HUDEP-2 (cell line): ENCODE data around the gene WDR18.

Experiments
- DNase-seq, 76 experiments: peaks; one replicate each; lab custom pipeline; 2025; ENCODE audit not compliant: unreplicated experiment in 76 of 76; lab: John Stamatoyannopoulos, UW

Gene WDR18, protein sequence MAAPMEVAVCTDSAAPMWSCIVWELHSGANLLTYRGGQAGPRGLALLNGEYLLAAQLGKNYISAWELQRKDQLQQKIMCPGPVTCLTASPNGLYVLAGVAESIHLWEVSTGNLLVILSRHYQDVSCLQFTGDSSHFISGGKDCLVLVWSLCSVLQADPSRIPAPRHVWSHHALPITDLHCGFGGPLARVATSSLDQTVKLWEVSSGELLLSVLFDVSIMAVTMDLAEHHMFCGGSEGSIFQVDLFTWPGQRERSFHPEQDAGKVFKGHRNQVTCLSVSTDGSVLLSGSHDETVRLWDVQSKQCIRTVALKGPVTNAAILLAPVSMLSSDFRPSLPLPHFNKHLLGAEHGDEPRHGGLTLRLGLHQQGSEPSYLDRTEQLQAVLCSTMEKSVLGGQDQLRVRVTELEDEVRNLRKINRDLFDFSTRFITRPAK

GRCh38 chr19:984165-984967, at the start of gene WDR18:
TSS of gene WDR18 (plus strand) at chr19:984345. CDS start at chr19:984354, 9 bp downstream.
- peak in 70 of 76 experiments; percentile 51 to 96 (median 89) for DNase-seq

GRCh38 chr19:934865-935479, 49.2 kb upstream of the WDR18 start:
- DNase-seq = peak in 59 of 76 experiments; percentile 24 to 73 (median 54)

- no peak for DNase-seq
Observed at GRCh38 chr19:936175-936546, 48.0 kb upstream of the WDR18 start.

DNA sequence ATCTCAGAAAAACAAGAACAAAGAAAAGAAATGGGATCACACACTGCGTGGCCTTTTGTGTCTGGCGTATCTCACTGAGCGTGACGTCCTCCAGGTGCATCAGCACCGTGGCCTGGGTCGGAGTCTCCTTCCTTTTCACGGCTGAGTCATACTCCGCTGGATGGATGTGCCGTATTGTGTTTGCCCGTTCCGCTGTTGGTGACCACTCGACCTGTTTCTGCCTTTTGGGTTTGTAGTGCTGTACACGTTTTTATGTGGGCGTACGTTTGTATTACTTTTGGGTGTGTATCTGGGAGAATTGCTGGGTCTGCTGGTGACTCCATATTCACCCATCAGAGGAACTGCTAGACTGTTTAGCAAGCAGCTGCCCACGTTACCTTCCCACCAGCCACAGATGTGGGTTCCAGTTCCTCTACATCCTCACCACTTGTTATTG, 46.9 kb upstream of the WDR18 start:
- DNase-seq = no peak

DNA sequence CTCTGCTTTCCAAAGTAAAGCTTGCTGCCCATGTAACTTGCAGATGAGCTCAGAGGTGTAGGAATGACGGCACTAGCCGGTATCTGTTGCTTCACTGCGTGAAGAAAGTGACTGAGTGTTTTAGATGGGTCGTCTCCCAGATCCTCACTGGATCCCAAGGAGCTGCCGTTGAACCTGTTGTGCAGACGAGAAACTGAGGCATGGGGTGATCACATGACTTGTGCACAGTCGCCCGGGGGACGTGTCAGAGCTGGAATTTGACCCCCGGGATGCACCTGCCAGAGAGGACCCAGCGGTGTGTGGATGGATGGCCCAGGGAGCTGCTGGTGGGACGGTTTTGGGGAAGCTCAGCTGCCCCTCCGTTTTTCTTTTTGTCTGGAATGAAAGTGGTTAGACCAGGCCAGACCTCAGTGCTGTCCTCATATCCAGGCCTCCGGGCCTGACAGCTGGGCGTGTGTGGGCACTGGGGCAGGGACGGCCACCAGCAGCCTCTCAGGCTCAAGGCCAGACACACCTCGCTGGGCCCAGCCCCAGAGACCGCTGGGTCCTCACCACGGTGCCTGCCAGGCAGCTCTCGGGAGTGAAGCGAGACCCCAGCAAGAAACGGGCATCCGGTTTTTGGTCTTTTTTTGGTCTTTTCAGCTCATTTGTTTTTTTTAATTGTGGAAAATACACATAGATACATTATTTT, 45.8 kb upstream of the WDR18 start:
- DNase-seq = no peak

DNA sequence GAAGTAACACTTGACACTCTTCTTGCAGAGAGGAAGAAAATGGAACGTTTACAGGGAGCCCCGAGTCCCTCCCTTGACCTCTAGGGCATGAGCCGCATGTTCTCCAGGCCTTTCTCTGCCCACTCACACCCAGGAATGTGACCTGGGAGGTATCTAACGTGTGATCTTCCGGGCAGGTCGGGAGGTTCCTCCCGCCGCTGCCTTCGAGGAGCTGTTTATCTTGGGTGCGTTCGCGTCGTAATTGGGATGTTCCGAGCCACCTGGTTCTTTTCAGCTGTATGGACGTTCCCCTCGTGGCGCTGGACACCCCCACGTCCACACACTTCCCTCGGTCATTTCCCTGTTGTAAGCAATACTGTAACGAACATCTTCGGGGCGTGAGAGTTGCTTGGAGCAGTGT, 44.7 kb upstream of the WDR18 start:
- no peak for DNase-seq

DNA sequence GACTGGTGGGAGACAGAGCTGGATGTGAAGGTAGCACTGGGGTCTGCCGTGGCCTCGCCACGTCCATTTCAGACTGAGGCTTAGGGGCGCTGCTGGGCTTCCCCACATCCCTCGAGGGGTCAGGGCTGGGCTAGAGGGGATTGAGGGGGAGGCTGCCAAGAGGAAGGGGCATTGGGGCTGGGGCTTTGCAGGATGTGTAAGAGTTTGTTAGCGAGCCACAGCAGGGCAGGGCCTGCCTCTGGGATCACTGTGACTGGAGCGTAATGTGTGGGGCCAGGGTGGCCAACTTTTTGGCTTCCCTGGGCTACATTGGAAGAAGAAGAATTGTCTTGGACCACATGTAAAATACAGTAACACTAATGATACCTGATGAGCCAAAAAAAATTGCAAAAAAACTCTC, 44.2 kb upstream of the WDR18 start:
- no peak for DNase-seq

- peak in 74 of 76 experiments; percentile 57 to 98 (median 94) for DNase-seq
Observed at GRCh38 chr19:940591-941291, 43.4 kb upstream of the WDR18 start.

GRCh38 chr19:941292-942132, 42.6 kb upstream of the WDR18 start:
- DNase-seq = peak in 1 of 76 experiments; percentile 46

- no peak for DNase-seq
Observed at GRCh38 chr19:942133-942645, 42.0 kb upstream of the WDR18 start.

DNA sequence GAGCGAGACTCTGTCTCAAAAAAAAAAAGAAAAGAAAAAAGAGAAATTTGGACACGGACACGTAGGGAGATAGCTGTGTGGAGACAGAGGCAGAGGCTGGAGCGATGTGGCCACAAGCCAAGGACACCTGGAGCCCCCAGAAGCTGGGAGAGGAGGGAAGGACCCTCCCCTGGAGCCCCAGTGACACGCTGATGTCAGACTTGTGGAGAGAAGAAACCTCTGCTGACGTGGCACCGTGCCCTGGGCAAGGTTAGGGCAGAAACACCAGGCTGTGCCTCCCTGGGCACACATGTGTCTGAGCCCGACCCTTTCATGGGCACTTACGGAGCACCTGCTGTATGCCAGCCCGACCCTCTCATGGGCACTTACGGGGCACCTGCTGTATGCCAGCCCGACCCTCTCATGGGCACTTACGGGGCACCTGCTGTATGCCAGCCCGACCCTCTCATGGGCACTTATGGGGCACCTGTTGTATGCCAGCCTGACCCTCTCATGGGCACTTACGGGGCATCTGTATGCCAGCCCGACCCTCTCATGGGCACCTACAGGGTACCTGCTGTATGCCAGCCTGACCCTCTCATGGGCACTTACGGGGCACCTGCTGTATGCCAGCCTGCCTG, 40.5 kb upstream of the WDR18 start:
- DNase-seq = no peak

- DNase-seq = peak in 75 of 76 experiments; percentile 76 to 99 (median 98)
Observed at GRCh38 chr19:944171-944567, 40.0 kb upstream of the WDR18 start.

DNA sequence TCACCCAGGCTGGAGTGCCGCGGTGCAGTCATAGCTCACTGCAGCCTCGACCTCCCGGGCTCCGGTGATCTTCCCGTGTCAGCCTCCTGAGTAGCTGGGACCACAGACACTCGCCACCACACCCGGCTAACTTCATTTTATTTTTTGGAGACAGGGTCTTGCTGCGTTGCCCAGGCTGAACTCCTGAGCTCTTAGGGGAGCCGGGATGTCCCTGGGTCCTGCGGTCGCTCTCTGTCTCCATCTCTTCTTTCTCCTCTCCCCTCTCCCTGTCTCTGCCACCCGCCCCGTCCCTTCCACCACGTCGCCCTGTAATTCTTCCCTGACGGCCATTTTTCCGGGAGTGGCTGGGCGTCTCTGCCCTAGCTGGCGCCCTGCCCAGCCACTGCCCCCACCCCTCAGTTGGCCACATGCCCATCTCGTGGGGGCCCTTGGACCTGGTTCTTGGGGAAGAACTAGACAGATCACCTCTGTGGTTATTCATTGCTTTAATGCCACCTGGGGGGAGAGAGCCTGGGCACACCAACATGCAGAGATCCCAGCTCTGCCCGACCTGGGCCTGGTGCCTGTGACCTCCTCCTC, 39.4 kb upstream of the WDR18 start:
- peak in 14 of 76 experiments; percentile 11 to 62 (median 18) for DNase-seq

GRCh38 chr19:945401-946252, 38.5 kb upstream of the WDR18 start:
- DNase-seq = no peak

GRCh38 chr19:947090-947706, 36.9 kb upstream of the WDR18 start:
- DNase-seq = no peak

DNA sequence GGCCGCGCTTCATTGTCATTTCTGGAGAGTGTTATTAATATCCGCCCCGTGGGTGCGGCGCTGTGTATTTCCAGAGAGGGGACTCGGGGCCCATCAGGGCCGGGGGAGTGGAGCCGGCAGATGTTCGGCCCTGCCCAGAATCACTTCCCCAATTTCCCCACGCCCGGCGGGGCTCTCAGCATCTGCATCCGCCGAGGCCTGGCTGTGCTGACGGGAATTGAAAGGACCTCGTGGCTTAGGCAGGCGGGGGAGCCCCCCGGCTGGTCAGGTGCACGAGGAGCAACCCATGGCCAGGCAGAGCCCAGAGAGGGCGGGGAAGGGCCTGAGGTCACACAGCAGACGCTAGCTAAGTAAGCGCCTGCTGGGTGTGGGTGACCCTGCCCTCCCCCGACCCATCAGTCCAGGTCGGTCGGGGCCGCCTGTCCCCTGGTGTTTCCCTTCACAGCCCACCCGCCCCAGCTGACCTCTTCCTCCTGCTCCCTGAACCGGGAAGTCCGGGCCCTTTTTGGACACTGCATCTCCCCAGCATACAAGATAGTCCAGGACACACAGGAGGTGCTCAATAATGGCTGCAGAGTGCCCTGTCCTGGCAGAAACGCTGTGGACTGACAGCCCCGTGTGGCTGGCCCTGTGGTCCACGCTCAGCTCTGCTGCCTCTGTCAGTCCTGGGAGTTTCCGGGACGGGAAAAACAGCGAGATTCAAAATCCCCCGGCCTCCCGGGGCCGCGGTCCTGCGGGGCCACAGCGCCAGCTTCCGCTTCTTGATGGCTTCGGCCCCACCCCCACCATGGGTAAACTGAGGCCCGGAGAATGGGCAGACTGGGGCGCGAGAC, 36.2 kb upstream of the WDR18 start:
- DNase-seq = no peak
